Thyroid gland (tissue), 4 donors: Measurements from ENCODE around the gene PEX12. TPM values are rescaled to one million over a fixed set of nuclear protein-coding genes. Genes with fewer than 3 reads are reported as not detected.
"Not testable (repeated sequence)": the region's sequence is repeated elsewhere in the genome, so short reads cannot be mapped to it uniquely, and the experiment has no call there.

Source experiments
- DNase-seq, 2 donors: peaks; one replicate each; pipeline ENCODE4 v3.0.0-alpha.2; 2019
- H3K27ac ChIP-seq, 3 donors: fragments of 200-600 bp; sonication (generic); 1 replicate in 2 of 3; 2 replicates in 1 of 3; pipeline ENCODE4 v1.5.1; 2016 to 2019; ENCODE audit warnings: mild to moderate bottlenecking in 1 of 3, moderate library complexity in 1 of 3
- H3K27me3 ChIP-seq: fragments of 200-600 bp; sonication (generic); one replicate; pipeline ENCODE4 v1.5.1; 2019
- H3K36me3 ChIP-seq, 2 donors: fragments of 200-600 bp; sonication (generic); one replicate each; pipeline ENCODE4 v1.5.1; 2016 to 2019
- H3K4me1 ChIP-seq, 2 donors: fragments of 200-600 bp; sonication (generic); one replicate each; pipeline ENCODE4 v1.5.1; 2017 to 2019
- H3K4me3 ChIP-seq, 3 donors: fragments of 200-600 bp; sonication (generic); replicated peaks in 1 of 3; 1 replicate in 2 of 3; 2 replicates in 1 of 3; pipeline ENCODE4 v1.5.1; 2016; ENCODE audit warnings: mild to moderate bottlenecking in 1 of 3
- H3K9me3 ChIP-seq: fragments of 200-600 bp; sonication (generic); one replicate; pipeline ENCODE4 v1.5.1; 2017
- CTCF ChIP-seq, 6 experiments: fragments of 200-600 bp in 3 of 6; fragments of 450-650 bp in 3 of 6; sonication (generic) in 3 of 6; IDR thresholded peaks; one replicate each; pipeline ENCODE4 v1.5.1; 2016 to 2019; ENCODE audit warnings: antibody characterized with exemption in 6 of 6, mild to moderate bottlenecking in 2 of 6, inconsistent platforms in 1 of 6, moderate library complexity in 1 of 6
- POLR2A ChIP-seq, 2 donors: fragments of 450-650 bp; IDR thresholded peaks; one replicate each; pipeline ENCODE4 v1.6.1; 2017; ENCODE audit warnings: antibody characterized with exemption in 2 of 2, mild to moderate bottlenecking in 2 of 2, moderate library complexity in 1 of 2
- WGBS, 2 donors: methylation state at CpG; one replicate each; pipeline ENCODE4 v1.1.5; 2017; 5-methylcytosine and 5-hydroxymethylcytosine counted together
- intact Hi-C: fragments of 100-400 bp; cut with DNase I; formaldehyde crosslinking; loops from one replicate; pipeline ENCODE4 v1.15.1; 2023
- total RNA-seq, 4 donors: library from RNA; depleted of rRNA; stranded (reverse); fragments of >200 nt; gene quantifications; one replicate each; pipeline ENCODE4 v1.2.3, GENCODE V29; 2016

Gene PEX12
- total RNA-seq, 4 donors from 2014 or later: 6.1 to 12.0 (median 9.8) TPM

GRCh38 chr17:35616536-35616935, 38.2 kb upstream of the PEX12 start:
- Histone ChIP-seq H3K4me1 (peaks cover 14 to 18% of the 10 kb centered on the region in 2 donors), H3K27ac (peak overlapping the region in 2 of 3 donors; percentile 7 to 25), H3K27me3 (no peaks in the 10 kb centered on the region), H3K36me3 (no peaks in the 10 kb centered on the region), H3K9me3 (no peaks in the 10 kb centered on the region), H3K4me3 (no peak overlapping the region)
- intact Hi-C loops: no loop called here
- WGBS, 2 donors: 91% methylated on average over 7 of the region's 7 CpGs
- no peak for DNase-seq
- TF ChIP-seq CTCF (IDR thresholded peaks at IDR 0.05) (no peak), POLR2A (IDR thresholded peaks at IDR 0.05) (no peak)

GRCh38 chr17:35614810-35615209, 36.4 kb upstream of the PEX12 start:
- H3K4me3 ChIP-seq: no peak overlapping the region
- no peaks in the 10 kb centered on the region for H3K9me3 ChIP-seq
- intact Hi-C loops: loop anchor here (5.0 kb wide), 1 partner anchor 132 kb away; no protein-coding TSS in a partner anchor
- no peak overlapping the region for H3K27ac ChIP-seq
- no peak for TF ChIP-seq CTCF (IDR thresholded peaks at IDR 0.05)
- H3K4me1 ChIP-seq: peaks cover 14 to 18% of the 10 kb centered on the region in 2 donors
- H3K27me3 ChIP-seq: no peaks in the 10 kb centered on the region
- no peak for DNase-seq
- H3K36me3 ChIP-seq: peaks cover 0 to 10% of the 10 kb centered on the region in 2 donors
- 83 to 90% methylated on average over 3 of the region's 3 CpGs for WGBS, 2 donors

GRCh38 chr17:35612924-35613521, 34.7 kb upstream of the PEX12 start:
- Histone ChIP-seq H3K27ac (no peak overlapping the region), H3K9me3 (no peaks in the 10 kb centered on the region), H3K4me1 (peaks cover 10 to 16% of the 10 kb centered on the region in 2 donors), H3K27me3 (no peaks in the 10 kb centered on the region), H3K36me3 (peaks cover 8 to 27% of the 10 kb centered on the region in 2 donors), H3K4me3 (no peak overlapping the region)
- intact Hi-C loops: loop anchor here (5.0 kb wide), 1 partner anchor 134 kb away; no protein-coding TSS in a partner anchor
- TF ChIP-seq CTCF (IDR thresholded peaks at IDR 0.05) (peak; percentile 16 to 69 (median 52)), POLR2A (IDR thresholded peaks at IDR 0.05) (no peak)
- peak; percentile 58 to 70 for DNase-seq
- 77 to 81% methylated on average over 2 of the region's 2 CpGs for WGBS, 2 donors

GRCh38 chr17:35610746-35611145, 32.4 kb upstream of the PEX12 start:
- intact Hi-C loops: loop anchor here (5.0 kb wide), 1 partner anchor 137 kb away; no protein-coding TSS in a partner anchor
- not testable (repeated sequence) for DNase-seq, H3K9me3 ChIP-seq, H3K27ac ChIP-seq, H3K4me1 ChIP-seq, H3K27me3 ChIP-seq, H3K4me3 ChIP-seq
- WGBS, 2 donors: 84 to 91% methylated on average over 12 of the region's 12 CpGs
- H3K36me3 ChIP-seq: peaks cover 19 to 33% of the 10 kb centered on the region in 2 donors

- DNase-seq: no peak
- no peaks in the 10 kb centered on the region for H3K4me1 ChIP-seq
- peaks cover 22 to 33% of the 10 kb centered on the region in 2 donors for H3K36me3 ChIP-seq
- intact Hi-C loops: loop anchor here (5.0 kb wide), 1 partner anchor 137 kb away; no protein-coding TSS in a partner anchor
- H3K9me3 ChIP-seq: no peaks in the 10 kb centered on the region
- TF ChIP-seq POLR2A (IDR thresholded peaks at IDR 0.05) (no peak), CTCF (IDR thresholded peaks at IDR 0.05) (no peak)
- H3K27ac ChIP-seq: no peak overlapping the region
- H3K4me3 ChIP-seq: no peak overlapping the region
- H3K27me3 ChIP-seq: no peaks in the 10 kb centered on the region
- 88 to 98% methylated on average over 4 of the region's 4 CpGs for WGBS, 2 donors
Measured at GRCh38 chr17:35609831-35610230, 31.5 kb upstream of the PEX12 start.
